Loucy (cell line): ENCODE measurements around the gene DSCAM.

Source experiments
- CTCF ChIP-seq: fragments of 200-600 bp; sonication (generic); conservative IDR thresholded peaks from 2 replicates; pipeline ENCODE4 v1.5.1; 2014; ENCODE audit warnings: mild to moderate bottlenecking, antibody characterized with exemption, low read length
- EZH2phosphoT487 ChIP-seq: fragments of 200-600 bp; IDR thresholded peaks from 2 replicates; pipeline ENCODE4 v1.6.1; 2018; ENCODE audit warnings: antibody characterized with exemption, mild to moderate bottlenecking, moderate library complexity, borderline replicate concordance

- no peak for TF ChIP-seq CTCF
- no peak for TF ChIP-seq EZH2phosphoT487
These were observed 825.2 kb downstream of the DSCAM start for GRCh38 chr21:40021558-40022351.
